GM23338 (cell line): ENCODE results near the gene MBD2. TPM values are rescaled to one million over a fixed set of nuclear protein-coding genes. Genes with fewer than 3 reads are reported as not detected.
A peak's percentile ranks its signal among the peaks of the same experiment; 100 is the strongest.

Experiments
- ATAC-seq: fragments of 200-7000 bp; cut with Tn5 transposase; 3 replicates; pipeline ENCODE4 v1.9.1; 2020
- DNase-seq: peaks from one replicate; pipeline ENCODE4 v3.0.0-alpha.2; 2015; ENCODE audit warnings: low spot score
- H2AFZ ChIP-seq: fragments of 200-600 bp; sonication (generic); 2 replicates; pipeline ENCODE4 v1.8.0; 2016; ENCODE audit warnings: antibody characterized with exemption, mild to moderate bottlenecking, moderate library complexity
- H3F3A ChIP-seq: fragments of 200-600 bp; sonication (generic); replicated peaks from 2 replicates; pipeline ENCODE4 v1.8.0; 2017; ENCODE audit warnings: antibody characterized with exemption, mixed run types, low read depth
- H3K27ac ChIP-seq: fragments of 200-600 bp; sonication (generic); 2 replicates; pipeline ENCODE4 v1.6.1; 2016; ENCODE audit warnings: low read depth
- H3K27me3 ChIP-seq: fragments of 200-600 bp; sonication (generic); 2 replicates; pipeline ENCODE4 v1.8.0; 2016; ENCODE audit warnings: mild to moderate bottlenecking, mixed run types, moderate library complexity; ENCODE audit not compliant: insufficient read depth
- H3K36me3 ChIP-seq: fragments of 200-600 bp; sonication (generic); 2 replicates; pipeline ENCODE4 v1.8.0; 2016; ENCODE audit warnings: mild to moderate bottlenecking; ENCODE audit not compliant: insufficient read depth
- H3K4me1 ChIP-seq: fragments of 200-600 bp; sonication (generic); 2 replicates; pipeline ENCODE4 v1.8.0; 2016; ENCODE audit warnings: mild to moderate bottlenecking, moderate library complexity; ENCODE audit not compliant: insufficient read depth
- H3K4me2 ChIP-seq: fragments of 200-600 bp; sonication (generic); 2 replicates; pipeline ENCODE4 v1.7.1; 2017; ENCODE audit warnings: mixed run types
- H3K4me3 ChIP-seq: fragments of 200-600 bp; sonication (generic); 2 replicates; pipeline ENCODE4 v1.6.1; 2016; ENCODE audit warnings: mixed run types
- H3K79me2 ChIP-seq: fragments of 200-600 bp; sonication (generic); replicated peaks from 2 replicates; pipeline ENCODE4 v1.8.0; 2017; ENCODE audit warnings: mild to moderate bottlenecking; ENCODE audit not compliant: insufficient read depth
- H3K9me2 ChIP-seq: fragments of 200-600 bp; sonication (generic); 2 replicates; pipeline ENCODE4 v1.8.0; 2017; ENCODE audit not compliant: insufficient read depth
- H4K20me1 ChIP-seq: fragments of 200-600 bp; sonication (generic); replicated peaks from 2 replicates; pipeline ENCODE4 v1.8.0; 2017; ENCODE audit warnings: mild to moderate bottlenecking; ENCODE audit not compliant: insufficient read depth
- H3K27ac Mint-ChIP-seq: 2 replicates; pipeline ENCODE4 v1.8.0; 2020; ENCODE audit warnings: inconsistent platforms, mild to moderate bottlenecking, moderate library complexity, mixed read lengths
- H3K27me3 Mint-ChIP-seq: 3 replicates; pipeline ENCODE4 v1.8.0; 2022; ENCODE audit warnings: low read depth, mild to moderate bottlenecking, moderate library complexity, mixed read lengths, inconsistent platforms; ENCODE audit not compliant: insufficient read depth, poor library complexity
- H3K36me3 Mint-ChIP-seq: 3 replicates; pipeline ENCODE4 v1.8.0; 2021; ENCODE audit warnings: low read depth, mild to moderate bottlenecking, inconsistent platforms, moderate library complexity, mixed read lengths
- H3K4me1 Mint-ChIP-seq: 3 replicates; pipeline ENCODE4 v1.8.0; 2020; ENCODE audit warnings: mild to moderate bottlenecking, inconsistent platforms, mixed read lengths
- H3K4me3 Mint-ChIP-seq: 3 replicates; pipeline ENCODE4 v1.8.0; 2021; ENCODE audit warnings: moderate library complexity, mild to moderate bottlenecking, inconsistent platforms, mixed read lengths
- H3K9me3 Mint-ChIP-seq: 3 replicates; pipeline ENCODE4 v1.8.0; 2020; ENCODE audit warnings: moderate library complexity, mild to moderate bottlenecking, inconsistent platforms, mixed read lengths
- CREB1 ChIP-seq: fragments of 250-450 bp; sonication (Bioruptor Pico); IDR thresholded peaks from 2 replicates; pipeline ENCODE4 v1.5.0; 2020; ENCODE audit warnings: low read depth, mild to moderate bottlenecking, moderate library complexity
- NANOG ChIP-seq: IDR thresholded peaks from 2 replicates; pipeline ENCODE4 v1.6.1; 2016; ENCODE audit warnings: antibody characterized with exemption, borderline replicate concordance
- STAT1 ChIP-seq: IDR thresholded peaks from one replicate; pipeline ENCODE4 v1.6.1; 2016; ENCODE audit warnings: antibody characterized with exemption; ENCODE audit not compliant: unreplicated experiment
- ZNF114 ChIP-seq: fragments of 250-450 bp; sonication (Bioruptor Pico); IDR thresholded peaks from 2 replicates; pipeline ENCODE4 v1.5.0; 2020; ENCODE audit warnings: mild to moderate bottlenecking, moderate library complexity
- ZNF331 ChIP-seq: fragments of 250-450 bp; sonication (Bioruptor Pico); IDR thresholded peaks from 2 replicates; pipeline ENCODE4 v1.5.0; 2020; ENCODE audit warnings: low read depth, mild to moderate bottlenecking, moderate library complexity
- polyA plus RNA-seq: library from polyadenylated mRNA; unstranded; fragments of >200 nt; fragmentation: Nextera tagmentation; extraction: Ambion mirVana; gene quantifications from 2 replicates; pipeline ENCODE4 v1.2.1, GENCODE V29; 2016
- total RNA-seq: library from RNA; depleted of rRNA; stranded (reverse); fragments of >200 nt; shearing (Covaris generic); gene quantifications from 2 replicates; pipeline ENCODE4 v1.2.3, GENCODE V29; 2014
- TF ChIP-seq, protein P1 (sequence below), 2 experiments: fragments of 200-600 bp in 1 of 2; sonication (generic) in 1 of 2; conservative IDR thresholded peaks; 2 replicates each; pipeline versions ENCODE4 v1.5.1 to v1.6.1; 2016 to 2017; ENCODE audit warnings: antibody characterized with exemption in 2 of 2, low read depth in 2 of 2, mild to moderate bottlenecking in 2 of 2, moderate library complexity in 1 of 2
- TF ChIP-seq, protein P2 (sequence below): IDR thresholded peaks from 2 replicates; pipeline ENCODE4 v1.6.1; 2016; ENCODE audit warnings: antibody characterized with exemption
- TF ChIP-seq, protein P3 (sequence below): IDR thresholded peaks from one replicate; pipeline ENCODE4 v1.6.1; 2018; ENCODE audit warnings: antibody characterized with exemption; ENCODE audit not compliant: unreplicated experiment

Gene MBD2
- total and polyA plus RNA-seq, 2 experiments from 2014 or later: 11.2 to 39.2 TPM

DNA sequence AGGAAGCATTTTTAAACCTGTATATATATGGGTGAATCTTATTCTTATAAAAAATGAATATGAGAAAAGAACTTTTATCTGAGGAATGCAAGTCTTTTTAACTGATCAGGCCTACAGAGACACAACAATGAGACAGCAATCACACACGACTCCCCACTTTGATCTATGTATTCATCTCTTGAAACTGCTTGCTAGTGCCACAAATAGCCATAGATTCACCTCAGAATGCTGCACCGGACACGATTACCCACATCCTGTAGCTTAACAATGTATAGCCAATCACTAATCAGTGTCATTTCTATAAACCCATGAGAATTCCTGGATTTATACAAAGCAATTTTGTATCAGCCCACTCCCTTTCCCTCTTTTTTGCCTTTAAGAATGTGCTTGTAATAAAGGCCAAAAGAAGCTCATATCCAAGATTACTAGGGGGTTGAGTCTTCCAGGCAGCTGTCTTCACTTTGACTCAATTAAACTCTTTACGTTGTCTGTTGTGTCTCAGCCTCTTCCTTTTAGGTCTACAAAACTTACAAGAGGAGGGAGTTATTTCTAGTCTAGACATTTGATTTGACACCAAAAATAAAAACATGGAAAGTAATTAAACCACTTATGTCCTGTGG, 94.9 kb downstream of the MBD2 start:
- no peaks in the 10 kb centered on the region for H3K79me2 ChIP-seq
- Mint-ChIP-seq H3K9me3 (no peaks in the 10 kb centered on the region), H3K4me3 (no peak overlapping the region), H3K27me3 (peaks cover 10% of the 10 kb centered on the region), H3K4me1 (peaks cover 24% of the 10 kb centered on the region), H3K27ac (no peak overlapping the region), H3K36me3 (no peaks in the 10 kb centered on the region)
- peak overlapping the region; percentile 56; the same call in 1 of the 2 replicates for H2AFZ ChIP-seq
- H3K36me3 ChIP-seq: no peaks in the 10 kb centered on the region
- ATAC-seq (no peak), DNase-seq (no peak)
- peaks cover 14% of the 10 kb centered on the region; the same call in 1 of the 2 replicates for H3K4me1 ChIP-seq
- H3F3A ChIP-seq: no peaks in the 10 kb centered on the region
- no peaks in the 10 kb centered on the region for H3K9me2 ChIP-seq
- H3K4me3 ChIP-seq: no peak overlapping the region
- no peaks in the 10 kb centered on the region for H4K20me1 ChIP-seq
- no peak overlapping the region for H3K27ac ChIP-seq
- H3K27me3 ChIP-seq: no peaks in the 10 kb centered on the region
- no peak overlapping the region for H3K4me2 ChIP-seq
- TF ChIP-seq NANOG (no peak), STAT1 (no peak), ZNF331 (CRISPR knock-in tag) (no peak), ZNF114 (CRISPR knock-in tag) (no peak)
- TF ChIP-seq, protein P1, sequence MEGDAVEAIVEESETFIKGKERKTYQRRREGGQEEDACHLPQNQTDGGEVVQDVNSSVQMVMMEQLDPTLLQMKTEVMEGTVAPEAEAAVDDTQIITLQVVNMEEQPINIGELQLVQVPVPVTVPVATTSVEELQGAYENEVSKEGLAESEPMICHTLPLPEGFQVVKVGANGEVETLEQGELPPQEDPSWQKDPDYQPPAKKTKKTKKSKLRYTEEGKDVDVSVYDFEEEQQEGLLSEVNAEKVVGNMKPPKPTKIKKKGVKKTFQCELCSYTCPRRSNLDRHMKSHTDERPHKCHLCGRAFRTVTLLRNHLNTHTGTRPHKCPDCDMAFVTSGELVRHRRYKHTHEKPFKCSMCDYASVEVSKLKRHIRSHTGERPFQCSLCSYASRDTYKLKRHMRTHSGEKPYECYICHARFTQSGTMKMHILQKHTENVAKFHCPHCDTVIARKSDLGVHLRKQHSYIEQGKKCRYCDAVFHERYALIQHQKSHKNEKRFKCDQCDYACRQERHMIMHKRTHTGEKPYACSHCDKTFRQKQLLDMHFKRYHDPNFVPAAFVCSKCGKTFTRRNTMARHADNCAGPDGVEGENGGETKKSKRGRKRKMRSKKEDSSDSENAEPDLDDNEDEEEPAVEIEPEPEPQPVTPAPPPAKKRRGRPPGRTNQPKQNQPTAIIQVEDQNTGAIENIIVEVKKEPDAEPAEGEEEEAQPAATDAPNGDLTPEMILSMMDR (conservative IDR thresholded peaks at IDR 0.05; ENCODE audit: low read depth in 2 of 2): no peak
- TF ChIP-seq, protein P2, sequence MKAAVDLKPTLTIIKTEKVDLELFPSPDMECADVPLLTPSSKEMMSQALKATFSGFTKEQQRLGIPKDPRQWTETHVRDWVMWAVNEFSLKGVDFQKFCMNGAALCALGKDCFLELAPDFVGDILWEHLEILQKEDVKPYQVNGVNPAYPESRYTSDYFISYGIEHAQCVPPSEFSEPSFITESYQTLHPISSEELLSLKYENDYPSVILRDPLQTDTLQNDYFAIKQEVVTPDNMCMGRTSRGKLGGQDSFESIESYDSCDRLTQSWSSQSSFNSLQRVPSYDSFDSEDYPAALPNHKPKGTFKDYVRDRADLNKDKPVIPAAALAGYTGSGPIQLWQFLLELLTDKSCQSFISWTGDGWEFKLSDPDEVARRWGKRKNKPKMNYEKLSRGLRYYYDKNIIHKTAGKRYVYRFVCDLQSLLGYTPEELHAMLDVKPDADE: no peak
- TF ChIP-seq, protein P3, sequence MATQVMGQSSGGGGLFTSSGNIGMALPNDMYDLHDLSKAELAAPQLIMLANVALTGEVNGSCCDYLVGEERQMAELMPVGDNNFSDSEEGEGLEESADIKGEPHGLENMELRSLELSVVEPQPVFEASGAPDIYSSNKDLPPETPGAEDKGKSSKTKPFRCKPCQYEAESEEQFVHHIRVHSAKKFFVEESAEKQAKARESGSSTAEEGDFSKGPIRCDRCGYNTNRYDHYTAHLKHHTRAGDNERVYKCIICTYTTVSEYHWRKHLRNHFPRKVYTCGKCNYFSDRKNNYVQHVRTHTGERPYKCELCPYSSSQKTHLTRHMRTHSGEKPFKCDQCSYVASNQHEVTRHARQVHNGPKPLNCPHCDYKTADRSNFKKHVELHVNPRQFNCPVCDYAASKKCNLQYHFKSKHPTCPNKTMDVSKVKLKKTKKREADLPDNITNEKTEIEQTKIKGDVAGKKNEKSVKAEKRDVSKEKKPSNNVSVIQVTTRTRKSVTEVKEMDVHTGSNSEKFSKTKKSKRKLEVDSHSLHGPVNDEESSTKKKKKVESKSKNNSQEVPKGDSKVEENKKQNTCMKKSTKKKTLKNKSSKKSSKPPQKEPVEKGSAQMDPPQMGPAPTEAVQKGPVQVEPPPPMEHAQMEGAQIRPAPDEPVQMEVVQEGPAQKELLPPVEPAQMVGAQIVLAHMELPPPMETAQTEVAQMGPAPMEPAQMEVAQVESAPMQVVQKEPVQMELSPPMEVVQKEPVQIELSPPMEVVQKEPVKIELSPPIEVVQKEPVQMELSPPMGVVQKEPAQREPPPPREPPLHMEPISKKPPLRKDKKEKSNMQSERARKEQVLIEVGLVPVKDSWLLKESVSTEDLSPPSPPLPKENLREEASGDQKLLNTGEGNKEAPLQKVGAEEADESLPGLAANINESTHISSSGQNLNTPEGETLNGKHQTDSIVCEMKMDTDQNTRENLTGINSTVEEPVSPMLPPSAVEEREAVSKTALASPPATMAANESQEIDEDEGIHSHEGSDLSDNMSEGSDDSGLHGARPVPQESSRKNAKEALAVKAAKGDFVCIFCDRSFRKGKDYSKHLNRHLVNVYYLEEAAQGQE: no peak

DNA sequence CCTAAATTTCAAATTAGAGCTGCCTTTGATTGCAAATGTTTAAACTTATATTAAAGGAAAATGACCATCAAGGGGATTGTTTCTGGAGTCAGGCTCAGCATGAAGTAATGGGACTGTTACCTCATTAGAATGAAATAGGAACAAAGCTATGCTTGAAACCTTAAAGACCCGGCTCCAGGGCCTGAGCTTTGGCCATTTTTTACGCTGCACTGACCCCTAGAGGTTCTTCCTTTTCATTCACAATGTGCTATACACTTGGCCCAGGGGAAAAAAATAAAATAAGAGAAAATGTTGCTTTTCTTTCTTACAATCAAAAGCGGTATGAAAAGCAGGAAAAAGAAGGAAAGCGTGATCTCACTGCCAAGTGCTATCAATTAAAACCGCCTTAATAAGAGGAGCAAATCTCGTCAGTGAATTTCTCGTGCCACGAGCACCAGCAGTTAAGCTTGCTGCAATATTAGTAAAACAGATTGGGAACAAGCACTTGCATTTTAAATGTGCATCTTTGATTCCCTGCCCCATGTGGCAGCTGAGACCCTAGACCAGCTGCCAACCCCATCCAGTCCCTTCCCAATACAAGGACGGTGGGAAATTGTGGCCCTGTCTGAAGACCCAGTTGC, 96.6 kb downstream of the MBD2 start:
- no peaks in the 10 kb centered on the region for H3K9me3 Mint-ChIP-seq
- H4K20me1 ChIP-seq: no peaks in the 10 kb centered on the region
- no peak overlapping the region for H2AFZ ChIP-seq
- H3K4me3 Mint-ChIP-seq: no peak overlapping the region
- peaks cover 36% of the 10 kb centered on the region for H3K4me1 Mint-ChIP-seq
- H3F3A ChIP-seq: no peaks in the 10 kb centered on the region
- DNase-seq: peak; percentile 93
- peaks cover 14% of the 10 kb centered on the region; the same call in 1 of the 2 replicates for H3K4me1 ChIP-seq
- TF ChIP-seq, protein P3: no peak
- TF ChIP-seq NANOG (peak; percentile 3; the same call in 1 of the 2 replicates), CREB1 (CRISPR knock-in tag) (0 out of 2 replicates have a peak, but pooled peaks have one; percentile 33)
- TF ChIP-seq, protein P1 (conservative IDR thresholded peaks at IDR 0.05; ENCODE audit: low read depth in 2 of 2): peak; percentile 75 to 91
- H3K36me3 Mint-ChIP-seq: no peaks in the 10 kb centered on the region
- H3K27me3 ChIP-seq: no peaks in the 10 kb centered on the region
- H3K27ac Mint-ChIP-seq: peak overlapping the region; percentile 36
- no peaks in the 10 kb centered on the region for H3K9me2 ChIP-seq
- no peak overlapping the region for H3K4me3 ChIP-seq
- peak; percentile 96 for ATAC-seq
- H3K27ac ChIP-seq: no peak overlapping the region
- H3K79me2 ChIP-seq: no peaks in the 10 kb centered on the region
- peaks cover 10% of the 10 kb centered on the region for H3K27me3 Mint-ChIP-seq
- H3K36me3 ChIP-seq: no peaks in the 10 kb centered on the region
- no peak overlapping the region for H3K4me2 ChIP-seq
